Measurements from ENCODE around the gene SBF2.
"Not testable (repeated sequence)": the region's sequence is repeated elsewhere in the genome, so short reads cannot be mapped to it uniquely, and the experiment has no call there.

The SBF2 gene

DNA sequence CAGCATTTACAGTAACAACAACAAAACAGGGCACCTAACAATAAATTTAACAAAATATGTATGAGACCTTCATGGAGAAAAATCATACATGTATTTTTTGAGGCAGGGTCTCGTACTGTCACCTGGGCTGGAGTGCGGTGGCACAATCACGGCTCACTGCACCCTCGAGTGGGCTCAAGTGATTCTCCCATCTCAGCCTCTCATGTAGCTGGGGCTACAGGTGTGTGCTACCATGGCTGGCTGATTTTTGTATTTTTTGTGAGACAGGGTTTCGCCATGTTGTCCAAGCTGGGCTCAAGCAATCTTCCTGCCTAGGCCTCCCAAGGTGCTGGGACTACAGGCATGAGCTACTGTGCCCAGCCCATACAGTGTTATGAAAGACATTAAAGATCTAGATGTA lies 352.0 kb downstream of the SBF2 start:
- DNase-seq, result no peak

DNA sequence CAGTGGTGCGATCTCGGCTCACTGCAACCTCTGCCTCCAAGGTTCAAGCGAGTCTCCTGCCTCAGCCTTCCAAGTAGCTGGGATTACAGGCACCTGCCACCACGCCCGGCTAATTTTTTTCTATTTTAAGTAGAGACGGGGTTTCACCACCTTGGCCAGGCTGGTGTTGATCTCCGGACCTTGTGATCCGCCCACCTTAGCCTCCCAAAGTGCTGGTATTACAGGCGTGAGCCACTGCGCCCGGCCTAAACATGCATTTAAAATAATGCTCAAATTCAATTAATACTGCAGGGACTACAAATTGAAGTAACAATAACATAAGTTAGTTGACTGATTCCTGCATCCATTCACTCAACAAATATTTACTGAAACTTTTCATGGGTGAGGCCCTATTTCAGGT lies 354.9 kb downstream of the SBF2 start:
- not testable (repeated sequence) for DNase-seq

DNA sequence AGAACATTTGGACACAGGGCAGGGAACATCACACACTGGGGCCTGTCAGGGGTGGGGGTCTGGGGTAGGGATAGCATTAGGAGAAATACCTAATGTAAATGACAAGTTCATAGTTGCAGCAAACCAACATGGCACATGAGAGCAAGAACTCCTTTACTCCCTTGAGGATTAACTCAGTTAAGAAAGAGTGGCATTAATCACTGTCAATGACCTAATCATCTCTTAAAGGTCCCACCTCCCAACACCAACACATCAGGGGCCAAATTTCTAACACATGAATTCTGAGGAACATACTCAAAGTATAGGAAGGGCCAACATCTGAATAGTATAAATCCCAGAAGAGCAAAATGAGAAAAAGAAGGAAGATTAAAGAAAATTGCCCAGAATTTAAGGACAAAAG lies 357.3 kb downstream of the SBF2 start:
- no peak for DNase-seq

DNA sequence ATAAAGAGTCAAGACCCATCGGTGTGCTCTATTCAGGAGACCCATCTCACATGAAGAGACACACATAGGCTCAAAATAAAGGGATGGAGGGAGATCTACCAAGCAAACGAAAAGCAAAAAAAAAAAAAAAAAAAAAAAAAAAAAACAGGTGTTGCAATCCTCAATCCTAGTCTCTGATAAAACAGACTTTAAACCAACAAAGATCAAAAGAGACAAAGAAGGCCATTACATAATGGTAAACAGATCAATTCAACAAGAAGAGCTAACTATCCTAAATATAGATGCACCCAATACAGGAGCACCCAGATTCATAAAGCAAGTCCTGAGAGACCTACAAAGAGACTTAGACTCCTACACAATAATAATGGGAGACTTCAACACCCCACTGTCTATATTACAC lies 361.2 kb downstream of the SBF2 start:
- DNase-seq, result not testable (repeated sequence)

DNA sequence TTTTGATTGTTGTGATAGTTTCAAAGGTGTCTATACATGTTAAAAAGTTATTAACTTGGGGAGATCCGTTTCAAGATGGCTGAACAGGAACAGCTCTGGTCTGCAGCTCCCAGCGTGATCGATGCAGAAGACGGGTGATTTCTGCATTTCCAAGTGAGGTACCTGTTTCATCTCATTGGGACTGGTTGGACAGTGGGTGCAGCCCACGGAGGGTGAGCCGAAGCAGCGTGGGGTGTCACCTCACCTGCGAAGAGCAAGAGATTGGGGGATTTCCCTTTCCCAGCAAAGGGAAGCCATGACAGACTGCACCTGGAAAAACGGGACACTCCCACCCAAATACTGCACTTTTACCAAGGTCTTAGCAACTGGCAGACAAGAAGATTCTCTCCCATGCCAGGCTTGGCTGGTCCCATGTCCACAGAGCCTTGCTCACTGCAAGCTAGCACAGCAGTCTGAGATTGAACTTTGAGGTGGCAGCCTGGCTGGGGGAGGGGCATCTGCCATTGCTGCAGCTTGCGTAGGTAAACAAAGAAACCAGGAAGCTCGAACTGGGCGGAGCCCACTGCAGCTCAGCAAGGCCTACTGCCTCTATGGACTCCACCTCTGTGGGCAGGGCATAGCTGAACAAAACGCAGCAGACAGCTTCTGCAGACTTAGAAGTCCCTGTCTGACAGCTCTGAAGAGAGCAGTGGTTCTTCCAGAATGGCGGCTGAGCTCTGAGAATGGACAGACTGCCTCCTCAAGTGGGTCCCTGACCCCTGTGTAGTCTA lies 363.3 kb downstream of the SBF2 start:
- not testable (repeated sequence) for DNase-seq

DNA sequence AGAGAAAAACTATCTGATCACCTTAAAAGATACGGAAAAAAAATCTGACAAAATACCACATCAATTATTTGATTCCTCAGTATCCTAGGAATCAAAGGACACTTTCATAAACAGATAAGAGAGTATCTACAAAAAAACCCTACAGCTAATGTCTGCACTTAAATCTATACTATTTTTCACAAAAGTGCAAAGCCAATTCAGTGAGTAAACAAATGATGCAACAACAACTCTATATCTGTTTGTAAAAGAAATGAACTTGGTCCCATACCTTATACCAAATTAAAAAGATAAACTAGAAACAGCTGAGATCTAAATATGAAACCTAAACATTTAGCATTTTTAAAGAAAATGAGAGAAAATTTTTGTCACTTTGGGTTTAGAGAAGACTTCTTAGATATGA lies 366.3 kb downstream of the SBF2 start:
- no peak for DNase-seq

DNA sequence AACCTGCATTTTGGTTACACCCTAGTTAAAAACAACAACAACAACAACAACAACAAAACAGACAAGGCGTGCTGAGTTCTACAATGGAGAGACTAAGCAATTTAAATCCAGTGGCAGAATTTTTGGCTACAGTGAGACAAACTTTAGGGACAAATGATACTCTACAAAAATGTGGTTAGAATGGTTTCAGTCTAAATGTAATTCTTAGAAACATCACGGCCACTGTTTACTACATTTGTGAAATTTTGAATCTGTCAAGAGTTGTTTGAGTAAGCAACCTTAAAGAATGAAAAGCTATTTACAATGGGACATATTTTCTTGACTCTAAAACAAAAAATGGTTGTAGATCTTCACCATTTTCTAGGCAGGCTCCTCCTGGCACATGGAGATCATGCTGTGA lies 370.7 kb downstream of the SBF2 start:
- no peak for DNase-seq

DNA sequence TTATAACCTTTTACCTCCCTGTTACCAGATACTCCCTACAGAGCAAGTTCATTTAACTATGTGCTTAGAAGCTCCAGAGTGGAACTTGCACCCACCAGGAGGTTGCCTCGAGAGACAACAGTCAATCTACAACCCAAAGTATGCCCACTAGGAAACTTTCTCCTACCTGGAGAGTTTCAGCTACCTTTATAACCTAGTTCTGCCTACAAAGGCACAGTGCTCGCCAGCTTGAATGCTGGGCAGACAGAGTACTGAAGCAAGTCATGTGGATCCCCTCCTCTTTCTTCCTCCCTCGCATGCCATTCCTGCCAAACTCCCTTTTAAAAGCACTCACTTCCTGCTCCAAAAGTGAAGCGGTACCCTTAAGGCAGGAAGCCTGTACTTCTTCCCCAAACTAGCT lies 371.2 kb downstream of the SBF2 start:
- no peak for DNase-seq

DNA sequence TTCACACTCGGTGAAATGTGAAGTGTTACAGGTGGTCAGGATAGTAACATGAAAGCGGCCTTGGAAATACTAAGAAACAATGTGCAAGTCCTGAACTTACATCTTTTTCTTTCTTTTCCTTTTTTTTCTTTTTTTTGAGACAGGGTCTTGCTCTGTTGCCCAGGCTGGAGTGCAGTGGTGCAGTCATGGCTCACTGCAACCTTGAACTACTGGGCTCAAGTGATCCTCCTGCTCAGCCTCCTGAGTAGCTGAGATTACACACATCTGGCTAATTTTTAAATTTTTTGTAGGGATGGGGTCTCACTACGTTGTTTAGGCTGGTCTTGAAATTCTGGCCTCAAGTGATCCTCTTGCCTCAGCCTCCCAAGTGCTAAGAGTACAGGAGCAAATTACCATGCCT lies 377.5 kb downstream of the SBF2 start:
- DNase-seq, result no peak

DNA sequence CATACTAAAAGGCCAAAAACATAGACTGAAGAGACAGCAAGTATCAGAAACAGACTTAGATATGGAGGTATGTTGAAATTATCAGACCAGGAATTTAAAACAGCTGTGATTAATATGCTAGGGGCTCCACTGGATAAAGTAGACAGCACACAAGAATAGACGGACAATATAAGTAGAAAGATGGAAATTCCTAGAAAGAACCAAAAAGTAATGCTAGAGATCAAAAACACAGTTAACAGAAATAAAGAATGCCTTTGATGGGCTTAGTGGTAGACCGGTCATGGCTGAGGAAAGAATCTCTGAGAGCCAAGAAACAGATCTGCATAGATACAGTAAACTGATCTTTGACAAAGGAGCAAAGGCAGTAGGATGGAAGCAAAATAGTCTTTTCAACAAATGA lies 380.0 kb downstream of the SBF2 start:
- DNase-seq, result no peak

DNA sequence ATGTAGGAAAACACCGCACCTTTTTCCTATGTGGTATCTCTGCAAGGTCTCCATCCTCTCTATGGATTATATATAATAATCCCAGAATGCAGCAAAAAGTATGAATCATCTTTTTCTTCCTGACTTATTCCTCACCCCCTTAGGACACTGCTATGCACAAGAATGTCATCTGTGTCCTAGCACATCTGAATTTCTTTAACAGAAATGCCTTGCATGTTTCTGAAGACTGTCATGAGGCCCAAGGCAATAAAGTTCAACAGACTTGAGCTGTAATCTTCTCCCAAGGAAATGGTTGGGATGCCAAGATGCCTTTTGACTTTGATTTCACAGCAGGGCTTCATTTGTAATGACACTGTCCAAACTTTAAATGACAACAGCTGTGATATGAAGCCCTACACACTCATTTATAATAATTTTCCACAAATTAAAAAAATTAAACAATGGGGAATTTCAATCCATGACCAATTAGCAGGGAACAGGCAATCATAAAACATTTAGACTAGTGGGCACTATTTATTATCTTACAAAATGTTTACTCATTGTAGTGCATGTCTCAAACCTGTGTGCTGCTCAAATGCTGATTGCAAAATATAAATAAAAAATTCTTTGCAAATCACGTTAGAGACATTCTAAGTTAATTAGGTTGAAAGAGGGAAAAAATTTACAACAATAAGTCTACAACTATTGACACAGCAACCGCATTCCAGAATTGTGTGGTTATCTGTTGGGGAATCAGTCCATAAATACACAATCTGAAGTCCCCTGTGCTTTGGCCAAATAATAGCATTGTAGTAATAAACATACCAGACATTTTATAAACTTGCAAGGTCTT lies 387.8 kb downstream of the SBF2 start:
- DNase-seq, result no peak

DNA sequence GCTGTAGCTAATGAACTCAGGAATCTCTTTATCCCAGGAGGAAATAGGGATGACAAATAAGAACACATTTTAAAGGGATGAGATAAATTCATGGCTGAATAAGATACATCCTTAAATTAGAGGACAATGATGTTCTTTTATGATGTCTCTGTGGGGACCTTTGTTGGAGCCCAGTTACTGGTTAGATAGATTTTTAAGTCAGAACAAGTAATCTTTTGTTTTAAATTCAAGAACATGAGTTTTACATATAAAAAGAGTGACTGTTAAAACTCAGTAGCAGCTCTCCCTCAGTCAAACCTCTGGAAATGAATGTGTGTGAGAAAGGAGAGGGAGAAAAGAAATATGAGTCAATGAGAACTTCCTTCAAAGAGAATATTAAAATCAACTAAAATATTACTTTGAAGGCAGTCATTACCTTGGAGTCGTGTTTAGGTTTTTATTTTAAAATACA lies 388.5 kb downstream of the SBF2 start:
- DNase-seq, result no peak

DNA sequence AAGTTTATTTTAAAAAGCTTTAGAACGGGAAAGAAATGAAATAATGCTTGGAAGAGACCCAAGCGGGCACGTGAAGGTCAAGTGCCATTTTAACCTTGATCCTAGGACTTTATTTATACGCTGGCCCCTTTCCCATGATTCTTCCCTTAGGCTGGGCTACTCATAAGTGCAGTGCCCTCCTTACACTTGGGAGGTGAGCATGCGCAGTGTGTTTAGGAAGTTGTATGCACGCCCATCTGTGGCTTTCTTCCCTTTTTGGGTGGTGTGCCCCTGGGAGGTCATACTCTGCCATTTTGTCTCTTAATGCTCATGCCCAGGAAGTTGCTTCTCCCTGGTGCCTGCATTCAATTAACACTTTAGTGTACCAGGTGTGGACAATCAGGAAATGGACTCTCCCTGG lies 390.4 kb downstream of the SBF2 start:
- DNase-seq, result no peak

DNA sequence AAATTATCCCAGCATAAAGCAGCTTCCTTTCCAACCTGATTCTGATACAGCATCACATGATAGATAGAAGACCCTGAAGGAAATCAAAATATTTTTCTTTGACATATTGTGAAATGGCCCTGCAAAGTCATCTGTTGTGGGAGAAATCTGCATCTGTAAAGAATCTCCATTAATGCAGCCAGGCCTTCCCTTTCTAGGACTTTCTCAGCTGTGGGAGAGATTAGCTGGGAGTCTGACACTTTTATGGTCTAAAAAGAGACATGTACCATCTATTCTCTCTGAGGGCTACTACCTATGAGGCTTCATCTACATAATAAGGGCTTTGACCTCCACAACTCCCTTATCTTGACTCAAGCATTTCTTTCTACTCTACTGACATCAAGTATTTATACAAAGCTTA lies 392.1 kb downstream of the SBF2 start:
- DNase-seq, result no peak

DNA sequence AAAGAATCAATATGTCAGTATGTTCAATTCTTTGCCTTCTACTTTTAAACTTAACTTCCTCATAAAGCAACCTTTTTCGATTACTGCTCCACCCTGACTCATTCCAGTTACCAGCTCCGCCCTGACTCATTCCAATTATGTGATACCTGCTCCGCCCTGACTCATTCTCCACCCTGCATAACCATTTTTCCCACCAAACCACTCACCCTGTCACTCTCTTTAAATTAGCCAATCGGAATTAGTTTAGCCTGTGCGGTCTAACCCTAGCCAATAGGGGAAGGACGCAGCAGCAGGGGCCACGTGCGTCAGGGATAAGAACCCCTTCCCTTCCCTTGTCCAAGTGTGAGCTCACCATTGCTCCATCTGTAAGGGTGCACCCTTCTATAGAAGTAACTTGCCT lies 393.8 kb downstream of the SBF2 start:
- not testable (repeated sequence) for DNase-seq

DNA sequence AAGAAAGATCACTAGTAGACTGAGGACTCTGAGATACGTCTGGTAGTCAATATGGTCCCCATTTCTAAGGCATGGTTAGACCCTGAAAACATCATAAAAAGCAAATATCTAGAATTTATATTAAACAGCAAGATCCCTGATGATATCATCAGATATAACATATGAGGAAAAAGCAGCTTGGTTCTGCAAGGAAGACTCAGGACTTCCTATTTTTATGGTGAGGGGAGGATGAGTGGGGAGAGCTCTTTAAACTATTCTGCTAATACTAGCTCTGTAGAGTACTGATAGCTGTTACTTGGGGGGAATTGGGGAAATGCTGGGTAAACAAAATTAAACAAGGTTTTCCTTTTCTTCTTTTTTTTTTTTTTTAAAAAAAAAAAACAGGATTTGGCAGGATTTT lies 394.3 kb downstream of the SBF2 start:
- DNase-seq, result no peak

DNA sequence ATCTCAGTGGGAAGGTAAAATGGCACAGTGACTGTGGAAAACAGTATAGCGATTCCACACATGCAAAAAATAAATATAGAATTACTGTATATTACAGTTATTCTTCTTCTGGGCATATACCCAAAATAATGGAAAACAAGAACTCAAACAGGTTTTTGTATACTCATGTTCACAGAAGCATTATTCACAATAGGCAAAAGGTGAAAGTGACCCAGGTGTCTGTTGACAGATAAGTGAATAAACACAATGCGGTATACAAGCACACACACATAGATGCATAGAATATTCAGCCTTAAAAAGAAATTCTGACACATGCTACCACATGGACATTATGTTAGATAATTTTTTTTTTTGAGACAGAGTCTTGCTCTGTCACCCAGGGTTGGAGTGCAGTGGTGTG lies 397.1 kb downstream of the SBF2 start:
- DNase-seq, result no peak

DNA sequence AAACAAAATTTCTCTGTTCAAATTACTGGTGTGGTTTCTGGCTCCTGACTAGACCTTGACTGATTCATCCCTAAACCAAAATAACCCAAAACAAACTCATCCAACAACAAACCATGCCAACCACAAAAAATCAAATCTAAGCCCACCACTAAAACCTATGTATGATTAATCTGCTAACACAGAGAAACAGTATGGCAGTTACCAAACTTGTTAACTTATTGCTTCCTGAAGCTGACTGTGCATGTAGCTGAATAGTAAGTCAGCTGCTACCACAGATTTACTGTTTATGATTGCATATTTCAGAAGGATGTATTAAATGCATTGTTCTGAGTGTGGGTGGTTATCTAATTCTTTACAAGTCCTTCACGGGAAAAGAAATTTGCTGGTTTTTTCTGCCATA lies 399.0 kb downstream of the SBF2 start:
- DNase-seq, result no peak

DNA sequence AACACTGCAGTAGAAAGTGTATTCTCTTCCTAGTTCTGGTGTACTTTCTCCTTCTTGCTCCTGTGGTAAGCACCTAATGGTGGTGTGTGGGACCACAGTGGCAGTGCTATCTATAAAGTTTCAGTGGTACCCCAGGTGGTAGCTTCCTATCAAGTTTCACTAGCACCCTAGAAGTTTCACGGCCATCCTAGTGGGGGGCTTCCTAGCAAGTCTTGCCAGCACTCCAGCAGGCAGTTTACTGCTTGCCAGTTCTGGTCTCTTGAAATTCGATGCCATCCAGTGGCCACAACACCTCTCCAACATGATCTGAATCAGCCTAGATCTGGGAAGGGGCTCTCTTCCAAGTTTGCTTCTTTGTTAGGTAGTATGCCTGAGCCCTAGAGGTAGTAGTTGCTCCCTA lies 400.5 kb downstream of the SBF2 start:
- no peak for DNase-seq

DNA sequence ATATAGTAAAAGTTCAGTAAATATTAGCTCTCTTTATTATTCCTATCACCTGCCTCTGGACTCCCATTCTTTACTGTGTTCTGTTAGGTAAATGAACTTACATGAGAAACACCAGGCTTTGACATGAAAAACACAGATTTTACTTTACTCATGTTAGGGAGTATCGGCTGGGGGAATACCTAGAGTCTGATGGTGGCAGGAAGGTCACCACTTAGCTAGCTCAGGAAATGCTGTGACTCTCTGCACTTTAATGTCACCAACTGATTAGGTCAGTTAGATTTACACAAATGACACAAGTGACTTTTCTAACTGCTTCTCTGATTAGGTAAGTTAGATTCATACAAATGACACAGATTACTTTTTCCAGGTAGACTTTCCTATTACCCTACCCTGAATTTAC lies 405.1 kb downstream of the SBF2 start:
- DNase-seq, result no peak

DNA sequence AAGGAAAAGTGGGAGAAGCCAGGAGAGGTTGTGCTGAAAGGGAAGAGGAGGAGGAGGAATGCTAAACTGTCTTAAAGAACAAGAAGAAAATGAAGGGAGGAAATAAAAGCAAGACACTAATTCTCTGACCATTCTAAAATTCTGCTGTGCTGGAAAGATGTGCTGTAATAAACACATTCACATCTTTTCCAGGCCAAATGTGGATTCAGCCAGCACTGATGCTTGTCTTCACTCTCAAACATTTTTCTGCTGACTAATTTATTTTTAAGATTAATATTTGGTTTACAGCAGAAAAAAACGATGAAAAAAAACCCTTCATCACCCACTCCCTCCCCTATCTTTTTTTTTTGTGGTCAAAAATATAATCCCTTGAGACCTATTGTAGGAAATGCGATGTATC lies 406.5 kb downstream of the SBF2 start:
- DNase-seq, result no peak

DNA sequence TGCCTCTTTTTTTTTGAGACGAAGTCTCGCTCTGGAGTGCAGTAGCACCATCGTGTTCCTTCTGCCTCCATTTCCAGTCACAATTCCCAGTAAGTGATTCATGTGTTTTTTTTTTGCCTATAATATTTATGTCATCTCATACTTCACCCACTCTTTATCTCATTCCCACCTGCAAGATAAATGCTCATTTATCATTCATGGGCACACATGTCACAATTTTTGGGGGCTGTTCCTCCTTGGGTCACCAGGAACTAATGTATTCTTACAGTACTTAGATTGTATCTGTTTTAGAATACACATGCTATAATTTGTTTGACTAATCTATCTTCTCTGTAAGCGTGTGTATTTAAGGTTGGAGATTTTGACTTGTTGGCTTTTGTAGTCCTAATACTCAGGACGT lies 407.4 kb downstream of the SBF2 start:
- DNase-seq, result no peak

DNA sequence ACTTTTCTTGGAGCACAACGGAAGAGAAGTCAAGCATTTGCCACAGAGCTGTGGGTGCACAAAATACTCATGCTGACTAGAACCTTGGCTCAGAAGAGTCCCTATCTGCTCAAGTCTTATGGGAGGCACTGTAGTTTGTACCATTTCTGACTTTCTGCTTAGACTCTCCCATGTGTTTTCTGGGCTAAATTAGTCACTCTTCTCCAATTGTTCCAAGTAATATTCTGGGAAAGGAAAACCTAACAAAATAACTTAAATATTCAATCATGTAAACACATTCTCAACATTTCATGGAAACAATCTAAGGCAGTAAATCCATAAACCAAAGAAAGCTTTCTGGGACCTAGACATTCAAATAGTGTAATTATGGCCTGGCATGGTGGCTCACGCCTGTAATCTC lies 409.4 kb downstream of the SBF2 start:
- DNase-seq, result no peak

DNA sequence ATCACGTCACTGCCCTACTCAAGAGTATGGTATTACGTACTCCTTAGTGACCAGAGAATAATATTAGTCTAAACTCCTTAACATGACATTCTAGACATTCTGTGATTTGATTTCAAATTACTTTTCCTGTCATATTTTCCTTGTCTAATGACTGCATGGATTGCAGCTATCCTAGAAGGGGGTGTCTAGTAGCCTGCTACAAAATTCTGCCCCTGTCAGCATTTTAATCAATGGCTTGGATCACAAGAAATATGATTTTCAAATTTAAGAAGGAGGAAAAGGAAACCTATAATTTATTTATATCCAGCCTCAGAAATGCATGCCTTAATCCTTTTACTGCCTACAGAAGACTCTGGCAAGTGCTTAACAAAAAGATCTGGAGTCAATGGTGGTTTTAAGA lies 413.4 kb downstream of the SBF2 start:
- no peak for DNase-seq

DNA sequence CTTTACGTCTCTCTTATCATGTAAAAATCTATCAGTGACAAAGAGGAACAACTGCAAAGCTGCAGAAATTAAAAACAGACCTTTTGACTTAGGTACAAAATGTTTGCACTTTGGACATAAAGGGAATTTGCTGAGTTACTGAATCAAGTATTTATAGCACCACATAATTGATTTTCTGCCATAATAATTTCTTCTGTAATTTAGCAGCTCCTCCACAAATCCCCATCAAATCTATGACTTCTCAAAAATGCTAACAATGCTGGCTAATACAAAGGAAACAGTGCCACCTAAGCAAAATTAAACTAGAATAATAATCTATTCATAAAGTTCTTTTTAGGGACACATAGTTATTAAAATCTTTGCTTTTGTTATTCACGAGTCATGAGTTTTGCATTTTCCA lies 415.1 kb downstream of the SBF2 start:
- DNase-seq, result no peak
